Measurements from ENCODE around the gene SMARCC1.

The SMARCC1 gene

GRCh38 chr3:47592066-47592795 is 189.5 kb downstream of the SMARCC1 start:
- Histone ChIP-seq H3K4me3 (ENCODE audit: low read length) (no peak overlapping the region), H3K27me3 (ENCODE audit: low read depth, low read length) (no peaks in the 10 kb centered on the region), H3K27ac (ENCODE audit: low read length) (no peak overlapping the region), H2AFZ (ENCODE audit: low read depth, low read length) (no peak overlapping the region), H3K4me2 (ENCODE audit: low read length) (no peak overlapping the region), H4K20me1 (ENCODE audit: insufficient read depth, low read length) (0 out of 2 replicates have a peak, but pooled peaks cover 3% of the 10 kb centered on the region), H3K9ac (ENCODE audit: low read length) (no peak overlapping the region), H3K36me3 (replicated peaks; ENCODE audit: low read depth, low read length) (peaks cover 62% of the 10 kb centered on the region), H3K4me1 (ENCODE audit: low read length) (no peaks in the 10 kb centered on the region), H3K79me2 (ENCODE audit: low read length) (no peaks in the 10 kb centered on the region), H3K9me3 (ENCODE audit: insufficient read depth, low read length) (no peaks in the 10 kb centered on the region)
- no peak for TF ChIP-seq EZH2phosphoT487 (IDR thresholded peaks at IDR 0.05; ENCODE audit: low read depth)
- no peak for TF ChIP-seq CTCF (IDR thresholded peaks at IDR 0.05; ENCODE audit: low read depth, low read length)

- Histone ChIP-seq H3K4me2 (ENCODE audit: low read length) (no peak overlapping the region), H3K27me3 (ENCODE audit: low read depth, low read length) (no peaks in the 10 kb centered on the region), H3K9ac (ENCODE audit: low read length) (no peak overlapping the region), H4K20me1 (ENCODE audit: insufficient read depth, low read length) (0 out of 2 replicates have a peak, but pooled peaks cover 3% of the 10 kb centered on the region), H3K9me3 (ENCODE audit: insufficient read depth, low read length) (no peaks in the 10 kb centered on the region), H3K4me1 (ENCODE audit: low read length) (no peaks in the 10 kb centered on the region), H3K36me3 (replicated peaks; ENCODE audit: low read depth, low read length) (peaks cover 82% of the 10 kb centered on the region), H3K27ac (ENCODE audit: low read length) (no peak overlapping the region), H3K79me2 (ENCODE audit: low read length) (no peaks in the 10 kb centered on the region), H2AFZ (ENCODE audit: low read depth, low read length) (no peak overlapping the region), H3K4me3 (ENCODE audit: low read length) (no peak overlapping the region)
- TF ChIP-seq CTCF (IDR thresholded peaks at IDR 0.05; ENCODE audit: low read depth, low read length) (no peak), EZH2phosphoT487 (IDR thresholded peaks at IDR 0.05; ENCODE audit: low read depth) (no peak)
Observed at GRCh38 chr3:47590216-47590615, 191.5 kb downstream of the SMARCC1 start.

- Histone ChIP-seq H3K4me2 (ENCODE audit: low read length) (no peak overlapping the region), H2AFZ (ENCODE audit: low read depth, low read length) (no peak overlapping the region), H3K79me2 (ENCODE audit: low read length) (no peaks in the 10 kb centered on the region), H3K27ac (ENCODE audit: low read length) (no peak overlapping the region), H3K4me1 (ENCODE audit: low read length) (no peaks in the 10 kb centered on the region), H4K20me1 (ENCODE audit: insufficient read depth, low read length) (0 out of 2 replicates have a peak, but pooled peaks cover 3% of the 10 kb centered on the region), H3K27me3 (ENCODE audit: low read depth, low read length) (no peaks in the 10 kb centered on the region), H3K36me3 (replicated peaks; ENCODE audit: low read depth, low read length) (peaks cover 74% of the 10 kb centered on the region), H3K4me3 (ENCODE audit: low read length) (no peak overlapping the region), H3K9me3 (ENCODE audit: insufficient read depth, low read length) (no peaks in the 10 kb centered on the region), H3K9ac (ENCODE audit: low read length) (no peak overlapping the region)
- TF ChIP-seq EZH2phosphoT487 (IDR thresholded peaks at IDR 0.05; ENCODE audit: low read depth), result no peak
- no peak for TF ChIP-seq CTCF (IDR thresholded peaks at IDR 0.05; ENCODE audit: low read depth, low read length)
Observed at GRCh38 chr3:47588587-47588986, 193.1 kb downstream of the SMARCC1 start.

- H3K4me1 ChIP-seq (ENCODE audit: low read length), result no peaks in the 10 kb centered on the region
- no peak overlapping the region for H3K4me3 ChIP-seq (ENCODE audit: low read length)
- H3K79me2 ChIP-seq (ENCODE audit: low read length), result no peaks in the 10 kb centered on the region
- TF ChIP-seq EZH2phosphoT487 (IDR thresholded peaks at IDR 0.05; ENCODE audit: low read depth) (no peak), CTCF (IDR thresholded peaks at IDR 0.05; ENCODE audit: low read depth, low read length) (no peak)
- peaks cover 73% of the 10 kb centered on the region for H3K36me3 ChIP-seq (replicated peaks; ENCODE audit: low read depth, low read length)
- no peak overlapping the region for H2AFZ ChIP-seq (ENCODE audit: low read depth, low read length)
- no peak overlapping the region for H3K9ac ChIP-seq (ENCODE audit: low read length)
- no peak overlapping the region for H3K4me2 ChIP-seq (ENCODE audit: low read length)
- no peaks in the 10 kb centered on the region for H3K27me3 ChIP-seq (ENCODE audit: low read depth, low read length)
- no peak overlapping the region for H3K27ac ChIP-seq (ENCODE audit: low read length)
- no peaks in the 10 kb centered on the region for H3K9me3 ChIP-seq (ENCODE audit: insufficient read depth, low read length)
- H4K20me1 ChIP-seq (ENCODE audit: insufficient read depth, low read length), result peaks cover 3% of the 10 kb centered on the region; the same call in 1 of the 2 replicates
Observed at GRCh38 chr3:47588053-47588452, 193.6 kb downstream of the SMARCC1 start.

Measured in OCI-LY3 (cell line).